GM20000 (cell line): ENCODE measurements around the gene USP7.
"Not testable (repeated sequence)": the region's sequence is repeated elsewhere in the genome, so short reads cannot be mapped to it uniquely, and the experiment has no call there.

Source experiments
- DNase-seq: peaks from one replicate; pipeline ENCODE4 v3.0.0; 2012; ENCODE audit warnings: low spot score
- CTCF ChIP-seq: IDR thresholded peaks from 2 replicates; pipeline ENCODE4 v1.5.1; 2012; ENCODE audit warnings: mild to moderate bottlenecking, control low read depth; ENCODE audit errors: extremely low read depth, missing control alignments

USP7 gene

DNA sequence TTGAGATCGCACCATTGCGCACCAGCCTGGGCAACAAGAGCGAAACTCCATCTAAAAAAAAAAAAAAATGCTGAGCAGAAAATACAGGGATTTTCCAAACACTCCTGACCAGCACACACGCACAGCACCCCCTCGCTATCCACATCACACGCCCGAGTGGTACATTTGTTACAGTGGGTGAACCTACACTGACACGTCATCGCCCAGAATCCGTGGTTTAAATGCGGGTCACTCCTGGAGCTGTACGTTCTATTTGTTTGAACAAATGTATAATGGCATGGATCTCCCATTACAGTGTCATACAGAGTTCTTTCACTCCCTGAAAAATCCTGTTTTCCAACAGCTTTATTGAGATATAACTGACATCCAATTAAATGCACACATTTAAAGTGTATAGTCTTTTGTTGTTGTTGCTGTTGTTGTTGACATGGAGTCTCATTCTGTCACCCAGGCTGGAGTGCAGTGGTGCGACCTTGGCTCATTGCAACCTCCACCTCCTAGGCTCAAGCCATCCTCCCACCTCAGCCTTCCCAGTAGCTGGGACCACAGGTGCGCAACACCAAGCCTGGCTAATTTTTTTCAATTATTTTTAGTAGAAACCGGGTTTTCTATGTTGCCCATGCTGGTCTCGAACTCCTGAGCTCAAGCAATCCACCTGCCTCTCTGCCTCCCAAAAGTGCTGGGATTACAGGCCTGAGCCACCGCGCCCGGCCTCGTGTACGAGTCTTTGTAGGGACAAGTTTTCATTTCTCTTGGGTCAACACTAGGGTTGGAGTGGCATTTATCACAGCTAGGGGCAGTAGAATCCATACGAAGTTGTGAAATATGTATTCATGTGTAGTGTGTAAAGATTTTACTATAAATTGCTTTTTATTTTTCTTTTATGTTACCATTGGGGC lies 90.5 kb downstream of the USP7 start:
- no peak for TF ChIP-seq CTCF
- DNase-seq, result no peak

DNA sequence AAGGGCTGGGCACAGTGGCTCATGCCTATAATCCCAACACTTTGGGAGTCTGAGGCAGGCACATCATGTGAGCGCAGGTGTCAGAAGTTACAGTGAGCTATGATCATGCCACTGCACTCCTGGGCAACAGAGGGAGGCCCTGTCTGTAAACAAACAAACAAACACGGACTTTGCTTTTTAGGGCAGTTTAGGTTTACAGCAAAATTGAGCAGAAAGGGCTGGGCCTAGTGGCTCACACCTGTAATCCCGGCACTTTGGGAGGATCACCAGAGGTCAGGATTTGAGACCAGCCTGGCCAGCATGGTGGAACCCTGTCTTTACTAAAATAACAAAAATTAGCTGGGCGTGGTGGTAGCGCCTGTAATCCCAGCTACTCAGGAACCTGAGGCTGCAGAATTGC lies 91.6 kb downstream of the USP7 start:
- DNase-seq, result no peak
- no peak for TF ChIP-seq CTCF

GRCh38 chr16:8869988-8870241 lies 93.8 kb downstream of the USP7 start:
- DNase-seq, result not testable (repeated sequence)

GRCh38 chr16:8869212-8869987 lies 94.3 kb downstream of the USP7 start:
- TF ChIP-seq CTCF, result no peak
- DNase-seq, result peak; percentile 45

DNA sequence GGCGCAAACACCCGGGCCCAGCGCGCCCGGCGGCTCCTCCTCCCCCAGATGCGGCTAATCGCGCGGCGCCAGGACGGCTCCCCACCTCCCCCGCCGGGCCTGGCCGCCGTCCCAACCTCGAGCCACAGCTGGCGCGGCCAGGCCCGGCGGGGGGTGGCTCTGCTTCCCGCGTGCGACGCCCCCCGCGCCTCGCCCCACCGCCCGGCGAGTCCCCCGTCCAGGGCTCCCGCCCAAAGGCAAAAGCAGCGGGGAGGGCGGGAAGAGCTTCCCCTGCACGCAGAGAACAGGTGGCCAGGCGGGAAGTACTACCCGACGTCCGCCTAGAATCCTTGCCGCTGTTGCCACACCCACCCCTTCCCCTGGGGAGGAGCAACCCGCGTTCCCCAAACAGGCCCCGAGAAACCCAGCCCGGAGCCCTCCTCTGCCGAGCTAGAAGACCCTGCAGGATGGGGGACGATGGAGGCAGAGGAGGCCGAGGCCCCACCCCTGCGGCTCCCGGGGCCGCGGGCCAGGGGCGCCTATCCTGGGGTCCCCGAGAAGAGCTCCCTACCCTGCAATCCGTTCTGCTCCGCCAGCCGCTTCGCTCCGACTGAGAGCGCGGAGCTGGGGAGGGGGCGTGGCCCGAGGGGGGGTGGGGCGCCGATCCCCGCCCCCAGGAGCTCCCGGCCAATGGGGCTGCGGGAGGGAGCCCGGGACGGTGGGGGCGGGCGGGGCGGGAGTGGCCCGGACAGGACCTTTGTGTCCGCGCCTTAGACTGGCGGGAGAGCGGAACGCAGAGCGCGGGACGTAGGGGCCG lies 95.1 kb downstream of the USP7 start, which contains the start of gene CARHSP1:
TSS of gene CARHSP1 (minus strand) at position 591 of the 796 bp plus-strand sequence. CDS start 9,678 bp downstream, outside the sequence.
- DNase-seq, result peak; percentile 99
- no peak for TF ChIP-seq CTCF

- no peak for DNase-seq
- no peak for TF ChIP-seq CTCF
Observed at GRCh38 chr16:8867932-8868415, 95.7 kb downstream of the USP7 start.

DNA sequence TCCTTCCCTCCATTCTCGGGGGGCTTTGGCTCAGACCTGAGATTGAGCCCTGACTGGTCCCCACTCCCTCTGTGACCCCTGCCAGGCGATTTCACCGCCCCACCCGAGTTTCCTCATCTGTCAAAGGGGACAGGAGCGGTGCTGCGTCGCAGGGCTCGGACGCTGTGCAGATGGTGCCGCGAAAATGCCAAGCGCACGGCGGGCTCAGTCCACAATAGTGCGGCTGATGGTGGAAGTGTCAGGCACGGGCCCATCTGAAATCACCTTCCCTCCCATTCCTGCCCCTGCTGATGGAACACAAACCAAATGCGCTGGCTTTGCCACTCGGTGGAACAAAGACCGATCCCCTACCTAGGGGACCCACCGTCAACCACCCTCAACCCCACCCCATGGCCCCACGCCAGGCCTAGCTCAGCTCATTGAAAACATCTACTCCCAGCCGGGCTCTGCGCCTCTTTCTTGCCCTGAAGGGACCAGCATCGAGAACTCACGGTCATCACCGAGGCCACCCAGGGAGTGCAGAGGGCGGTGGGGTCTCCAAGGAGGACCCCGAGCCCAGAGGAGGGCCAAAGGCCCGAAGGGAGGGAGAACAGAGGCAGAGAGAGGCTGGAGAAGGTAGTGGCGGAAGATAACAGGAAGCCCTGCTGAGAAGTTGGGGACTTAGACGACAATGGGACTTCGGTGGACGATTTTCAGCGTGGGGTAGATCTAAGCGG lies 96.3 kb downstream of the USP7 start:
- TF ChIP-seq CTCF, result no peak
- peak; percentile 45 for DNase-seq
